Mesenteric fat pad (tissue), 1 donor: ENCODE measurements around the gene BAG5. TPM values are rescaled to one million over a fixed set of nuclear protein-coding genes. Genes with fewer than 3 reads are reported as not detected.
"Not testable (repeated sequence)": the region's sequence is repeated elsewhere in the genome, so short reads cannot be mapped to it uniquely, and the experiment has no call there.

Experiments used
- DNase-seq: peaks from one replicate; pipeline ENCODE4 v3.0.0-alpha.2; 2020; ENCODE audit warnings: low spot score
- total RNA-seq: library from RNA; stranded (reverse); fragmentation: NEBNext Ultra II Directional; extraction: Animal tissue kit (Norgen Biotek cat#: 25700); gene quantifications from one replicate; pipeline ENCODE4 v1.2.1, GENCODE V29; 2021
- donor health status: DM: yes; HTN: yes; CAD: no.

Gene BAG5
- total RNA-seq, 1 donor from 2014 or later = 55.1 TPM

- not testable (repeated sequence) for DNase-seq
Measured at GRCh38 chr14:103525430-103526246, 36.8 kb downstream of the BAG5 start.

GRCh38 chr14:103524002-103524935 lies 38.2 kb downstream of the BAG5 start:
- DNase-seq = no peak

GRCh38 chr14:103523575-103523954 lies 38.9 kb downstream of the BAG5 start:
- no peak for DNase-seq

- DNase-seq = no peak
Measured at GRCh38 chr14:103522649-103523574, 39.5 kb downstream of the BAG5 start, which contains the start of gene CKB. Gene CKB (minus strand): TSS chr14:103522830. CDS start chr14:103522493, 337 bp downstream.

GRCh38 chr14:103521951-103522563 lies 40.4 kb downstream of the BAG5 start:
- DNase-seq = no peak

GRCh38 chr14:103521438-103521950 lies 41.0 kb downstream of the BAG5 start:
- no peak for DNase-seq

GRCh38 chr14:103520657-103521437 lies 41.6 kb downstream of the BAG5 start:
- no peak for DNase-seq

- DNase-seq = no peak
Measured at GRCh38 chr14:103520269-103520656, 42.2 kb downstream of the BAG5 start.

- no peak for DNase-seq
Measured at GRCh38 chr14:103519837-103520212, 42.6 kb downstream of the BAG5 start.

GRCh38 chr14:103519043-103519836 lies 43.2 kb downstream of the BAG5 start:
- DNase-seq = no peak

GRCh38 chr14:103518422-103519042 lies 43.9 kb downstream of the BAG5 start:
- DNase-seq = peak; percentile 90

GRCh38 chr14:103517721-103518421 lies 44.6 kb downstream of the BAG5 start:
- no peak for DNase-seq

GRCh38 chr14:103517174-103517566 lies 45.3 kb downstream of the BAG5 start:
- DNase-seq = no peak

GRCh38 chr14:103516426-103517173 lies 45.9 kb downstream of the BAG5 start:
- DNase-seq = no peak

- DNase-seq = no peak
Measured at GRCh38 chr14:103514596-103515421, 47.6 kb downstream of the BAG5 start.
